KMS-11 (cell line): ENCODE measurements around the gene IFIT1.

ENCODE experiments used
- H2AFZ ChIP-seq: fragments of 200-600 bp; sonication (generic); 2 replicates; pipeline ENCODE4 v1.6.1; 2016; ENCODE audit warnings: antibody characterized with exemption, mixed run types, low read depth
- H3K27ac ChIP-seq: fragments of 200-600 bp; sonication (generic); 2 replicates; pipeline ENCODE4 v1.6.1; 2016; ENCODE audit warnings: mild to moderate bottlenecking, mixed run types
- H3K27me3 ChIP-seq: fragments of 200-600 bp; sonication (generic); 2 replicates; pipeline ENCODE4 v1.6.1; 2017; ENCODE audit warnings: mild to moderate bottlenecking, low read depth, mixed run types, moderate library complexity; ENCODE audit not compliant: insufficient read depth
- H3K36me3 ChIP-seq: fragments of 200-600 bp; sonication (generic); 2 replicates; pipeline ENCODE4 v1.6.1; 2017; ENCODE audit warnings: mild to moderate bottlenecking, mixed run types; ENCODE audit not compliant: insufficient read depth
- H3K4me1 ChIP-seq: fragments of 200-600 bp; sonication (generic); 2 replicates; pipeline ENCODE4 v1.6.1; 2016; ENCODE audit warnings: mild to moderate bottlenecking, low read depth, mixed run types; ENCODE audit not compliant: poor library complexity, severe bottlenecking
- H3K4me2 ChIP-seq: fragments of 200-600 bp; sonication (generic); 2 replicates; pipeline ENCODE4 v1.7.0; 2016; ENCODE audit warnings: mild to moderate bottlenecking, mixed run types
- H3K4me3 ChIP-seq: fragments of 200-600 bp; sonication (generic); IDR thresholded peaks from 2 replicates; pipeline ENCODE4 v1.6.1; 2017; ENCODE audit warnings: low read depth, low read length, mixed read lengths; ENCODE audit not compliant: insufficient read depth
- H3K79me2 ChIP-seq: fragments of 200-600 bp; sonication (generic); 2 replicates; pipeline ENCODE4 v1.6.1; 2016; ENCODE audit warnings: low read depth, mixed run types; ENCODE audit not compliant: insufficient read depth
- H3K9ac ChIP-seq: fragments of 200-600 bp; sonication (generic); 2 replicates; pipeline ENCODE4 v1.6.1; 2016; ENCODE audit warnings: mild to moderate bottlenecking, mixed run types
- H4K20me1 ChIP-seq: fragments of 200-600 bp; sonication (generic); 2 replicates; pipeline ENCODE4 v1.6.1; 2016; ENCODE audit warnings: mild to moderate bottlenecking, mixed run types; ENCODE audit not compliant: insufficient read depth
- TF ChIP-seq, protein P1 (sequence below): fragments of 200-600 bp; sonication (generic); conservative IDR thresholded peaks from 2 replicates; pipeline ENCODE4 v1.6.1; 2017; ENCODE audit warnings: low read depth, mild to moderate bottlenecking, antibody characterized with exemption, low read length, moderate library complexity, mixed read lengths

The IFIT1 gene

DNA sequence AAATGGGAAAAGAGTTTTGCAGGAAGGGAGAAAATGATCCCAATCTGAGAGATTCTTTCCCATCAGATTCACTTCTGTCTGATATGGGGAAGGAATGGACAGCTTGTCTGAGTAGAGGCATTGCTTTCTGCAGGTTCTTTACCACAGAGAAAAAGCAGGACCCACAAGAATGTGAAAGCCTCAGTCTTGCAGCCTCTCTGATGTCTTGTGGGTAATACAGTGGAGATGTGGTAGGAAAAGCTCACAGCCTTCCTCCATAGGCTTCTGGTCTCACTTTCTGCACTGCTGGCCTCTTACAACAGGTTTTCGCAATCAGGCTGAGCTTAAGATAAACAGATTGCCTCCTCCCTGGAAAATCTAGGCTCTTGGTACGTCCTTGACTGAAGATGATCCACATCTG, 551 bp downstream of the IFIT1 start:
- H3K79me2 ChIP-seq, result no peaks in the 10 kb centered on the region
- H3K4me2 ChIP-seq, result peak overlapping the region; percentile 67
- no peaks in the 10 kb centered on the region for H4K20me1 ChIP-seq
- no peak overlapping the region; the same call in 1 of the 2 replicates for H3K9ac ChIP-seq
- no peaks in the 10 kb centered on the region for H3K27me3 ChIP-seq
- TF ChIP-seq, protein P1, sequence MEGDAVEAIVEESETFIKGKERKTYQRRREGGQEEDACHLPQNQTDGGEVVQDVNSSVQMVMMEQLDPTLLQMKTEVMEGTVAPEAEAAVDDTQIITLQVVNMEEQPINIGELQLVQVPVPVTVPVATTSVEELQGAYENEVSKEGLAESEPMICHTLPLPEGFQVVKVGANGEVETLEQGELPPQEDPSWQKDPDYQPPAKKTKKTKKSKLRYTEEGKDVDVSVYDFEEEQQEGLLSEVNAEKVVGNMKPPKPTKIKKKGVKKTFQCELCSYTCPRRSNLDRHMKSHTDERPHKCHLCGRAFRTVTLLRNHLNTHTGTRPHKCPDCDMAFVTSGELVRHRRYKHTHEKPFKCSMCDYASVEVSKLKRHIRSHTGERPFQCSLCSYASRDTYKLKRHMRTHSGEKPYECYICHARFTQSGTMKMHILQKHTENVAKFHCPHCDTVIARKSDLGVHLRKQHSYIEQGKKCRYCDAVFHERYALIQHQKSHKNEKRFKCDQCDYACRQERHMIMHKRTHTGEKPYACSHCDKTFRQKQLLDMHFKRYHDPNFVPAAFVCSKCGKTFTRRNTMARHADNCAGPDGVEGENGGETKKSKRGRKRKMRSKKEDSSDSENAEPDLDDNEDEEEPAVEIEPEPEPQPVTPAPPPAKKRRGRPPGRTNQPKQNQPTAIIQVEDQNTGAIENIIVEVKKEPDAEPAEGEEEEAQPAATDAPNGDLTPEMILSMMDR, result no peak
- no peak overlapping the region for H2AFZ ChIP-seq
- no peaks in the 10 kb centered on the region for H3K36me3 ChIP-seq
- peaks cover 55% of the 10 kb centered on the region for H3K4me1 ChIP-seq
- no peak overlapping the region for H3K4me3 ChIP-seq
- H3K27ac ChIP-seq, result peak overlapping the region; percentile 47; the same call in 1 of the 2 replicates

DNA sequence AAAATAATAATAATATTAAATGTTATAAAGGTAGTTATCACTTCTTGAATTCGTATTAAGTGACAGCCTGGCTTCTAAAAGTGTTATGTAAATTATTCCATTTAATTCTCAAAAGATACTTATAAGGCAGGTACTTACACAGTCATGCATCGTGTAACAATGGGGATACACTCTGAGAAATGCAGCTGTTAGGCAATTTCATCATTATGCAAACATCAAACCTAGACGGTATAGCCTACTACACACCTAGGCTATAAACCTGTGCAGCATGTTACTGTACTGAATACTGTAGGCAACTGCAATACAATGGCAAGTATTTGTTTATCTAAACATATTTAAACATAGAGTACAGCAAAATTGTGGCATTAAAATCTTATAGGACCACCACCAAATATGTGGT, 1.5 kb downstream of the IFIT1 start:
- Histone ChIP-seq H3K27me3 (no peaks in the 10 kb centered on the region), H3K4me2 (peak overlapping the region; percentile 67; the same call in 1 of the 2 replicates), H3K27ac (no peak overlapping the region), H3K79me2 (no peaks in the 10 kb centered on the region), H3K4me1 (peaks cover 49% of the 10 kb centered on the region), H3K9ac (no peak overlapping the region), H2AFZ (no peak overlapping the region), H4K20me1 (no peaks in the 10 kb centered on the region), H3K36me3 (no peaks in the 10 kb centered on the region), H3K4me3 (no peak overlapping the region)
- TF ChIP-seq, protein P1, result no peak

DNA sequence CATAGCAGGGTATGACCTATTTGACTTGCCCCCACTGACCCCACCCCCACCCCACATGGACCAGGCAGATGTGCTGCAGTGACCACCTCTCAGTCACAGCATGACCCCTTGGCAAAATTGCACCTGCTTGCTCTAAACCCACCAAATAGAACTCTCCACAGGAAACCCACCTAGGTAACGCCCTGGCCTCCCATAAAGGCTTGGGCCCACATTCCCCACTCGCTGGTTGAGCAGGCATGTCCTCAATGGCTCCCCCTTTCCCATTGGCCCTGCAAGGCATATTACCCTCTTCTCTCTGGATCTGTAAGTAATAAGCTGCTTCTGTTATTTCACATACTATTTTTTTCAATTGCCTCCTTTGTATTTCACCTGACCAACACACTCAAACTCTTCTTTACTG, 2.7 kb downstream of the IFIT1 start:
- Histone ChIP-seq H3K36me3 (no peaks in the 10 kb centered on the region), H3K4me2 (no peak overlapping the region), H3K79me2 (no peaks in the 10 kb centered on the region), H3K4me1 (peaks cover 40% of the 10 kb centered on the region), H2AFZ (no peak overlapping the region), H3K27ac (no peak overlapping the region), H4K20me1 (no peaks in the 10 kb centered on the region), H3K27me3 (no peaks in the 10 kb centered on the region), H3K9ac (no peak overlapping the region), H3K4me3 (no peak overlapping the region)
- TF ChIP-seq, protein P1, result no peak

DNA sequence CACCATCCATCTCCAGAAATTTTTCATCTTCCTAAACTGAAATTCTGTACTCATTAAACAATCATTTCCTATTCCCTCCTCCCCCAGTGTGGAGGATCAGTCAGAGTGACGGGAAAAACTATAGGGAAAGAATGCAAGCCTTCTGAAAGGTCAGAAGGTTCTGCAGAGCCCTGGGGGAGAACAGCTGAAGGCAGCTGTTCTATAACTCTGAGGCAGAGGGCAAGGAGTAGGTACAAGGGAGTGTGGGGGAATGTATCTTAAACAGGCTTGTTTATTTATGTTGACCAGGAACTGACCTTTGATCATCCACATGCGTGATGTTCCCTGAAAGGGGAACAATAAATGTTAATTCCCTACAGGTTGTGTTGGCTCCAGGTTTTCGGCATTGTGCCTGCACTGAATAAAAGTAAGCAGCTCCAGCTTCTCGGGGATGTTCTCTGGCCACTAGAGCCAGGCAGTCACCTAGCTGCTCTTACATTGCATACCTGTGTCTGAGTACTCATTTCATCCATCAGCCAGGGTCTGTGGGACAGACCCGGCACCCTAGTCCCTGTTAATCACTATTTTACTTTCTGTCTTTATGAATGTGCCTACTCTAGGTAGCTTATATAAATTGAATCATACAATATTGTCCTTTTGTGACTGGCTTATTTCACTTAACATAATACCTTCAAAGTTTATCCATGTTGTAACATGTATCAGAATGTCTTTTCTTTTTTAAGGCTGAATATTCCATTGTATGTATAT, 5.8 kb downstream of the IFIT1 start:
- H3K4me2 ChIP-seq, result no peak overlapping the region
- peaks cover 11% of the 10 kb centered on the region for H3K4me1 ChIP-seq
- TF ChIP-seq, protein P1, result no peak
- H3K9ac ChIP-seq, result no peak overlapping the region
- H2AFZ ChIP-seq, result no peak overlapping the region
- no peak overlapping the region for H3K4me3 ChIP-seq
- no peaks in the 10 kb centered on the region for H3K27me3 ChIP-seq
- H3K79me2 ChIP-seq, result no peaks in the 10 kb centered on the region
- H3K27ac ChIP-seq, result no peak overlapping the region
- H4K20me1 ChIP-seq, result no peaks in the 10 kb centered on the region
- H3K36me3 ChIP-seq, result no peaks in the 10 kb centered on the region
